Mesothelial cell of epicardium (in vitro differentiated cells): Measurements from ENCODE around the gene C6orf132. TPM values are rescaled to one million over a fixed set of nuclear protein-coding genes. Genes with fewer than 3 reads are reported as not detected.
A peak's percentile ranks its signal among the peaks of the same experiment; 100 is the strongest.
"Not testable (repeated sequence)": the region's sequence is repeated elsewhere in the genome, so short reads cannot be mapped to it uniquely, and the experiment has no call there.

Experiments
- DNase-seq, 2 experiments: peaks; one replicate each; pipeline ENCODE4 v3.0.0; 2021; ENCODE audit warnings: low spot score in 2 of 2; ENCODE audit not compliant: unreplicated experiment in 2 of 2
- H3K27ac Mint-ChIP-seq: 2 replicates; pipeline ENCODE4 v1.8.0; 2021; ENCODE audit warnings: mixed read lengths
- H3K27me3 Mint-ChIP-seq: 2 replicates; pipeline ENCODE4 v1.8.0; 2021; ENCODE audit warnings: low read depth, mixed read lengths
- H3K36me3 Mint-ChIP-seq: 2 replicates; pipeline ENCODE4 v1.8.0; 2021; ENCODE audit warnings: mixed read lengths
- H3K4me1 Mint-ChIP-seq: 2 replicates; pipeline ENCODE4 v1.8.0; 2021; ENCODE audit warnings: mixed read lengths
- H3K4me3 Mint-ChIP-seq: 2 replicates; pipeline ENCODE4 v1.8.0; 2021; ENCODE audit warnings: mild to moderate bottlenecking, moderate library complexity, mixed read lengths
- H3K9me3 Mint-ChIP-seq: 2 replicates; pipeline ENCODE4 v1.8.0; 2021; ENCODE audit warnings: mixed read lengths
- CTCF ChIP-seq: fragments of 200-600 bp; sonication (generic); IDR thresholded peaks from one replicate; pipeline ENCODE4 v1.5.0; 2021; ENCODE audit warnings: antibody characterized with exemption; ENCODE audit not compliant: unreplicated experiment
- total RNA-seq: library from RNA; stranded (reverse); gene quantifications from 3 replicates; pipeline ENCODE4 v1.2.1, GENCODE V29; 2021

The C6orf132 gene
- total RNA-seq, 1 donor from 2014 or later = 22.4 TPM

- no peak for DNase-seq
- TF ChIP-seq CTCF = no peak
- no peaks in the 10 kb centered on the region for H3K4me1 Mint-ChIP-seq
- no peaks in the 10 kb centered on the region for H3K36me3 Mint-ChIP-seq
- H3K27ac Mint-ChIP-seq = no peak overlapping the region
- peaks cover 3% of the 10 kb centered on the region for H3K27me3 Mint-ChIP-seq
- no peaks in the 10 kb centered on the region for H3K9me3 Mint-ChIP-seq
- no peak overlapping the region for H3K4me3 Mint-ChIP-seq
Observed at GRCh38 chr6:42175860-42176259, 33.4 kb upstream of the C6orf132 start.

- DNase-seq = no peak
- TF ChIP-seq CTCF = no peak
- Mint-ChIP-seq H3K4me1 (no peaks in the 10 kb centered on the region), H3K36me3 (no peaks in the 10 kb centered on the region), H3K9me3 (no peaks in the 10 kb centered on the region), H3K27ac (no peak within 1 kb of the TSS), H3K4me3 (no peak within 1 kb of the TSS), H3K27me3 (peaks cover 3% of the 10 kb centered on the region)
Observed at GRCh38 chr6:42173101-42173500, 30.7 kb upstream of the C6orf132 start, which contains the start of gene GUCA1A. GUCA1A (plus strand) TSS chr6:42173364; CDS start chr6:42173614, 250 bp downstream.

GRCh38 chr6:42171813-42172581, 29.6 kb upstream of the C6orf132 start:
- Mint-ChIP-seq H3K4me1 (no peaks in the 10 kb centered on the region), H3K27me3 (peaks cover 3% of the 10 kb centered on the region), H3K36me3 (no peaks in the 10 kb centered on the region), H3K4me3 (no peak overlapping the region), H3K9me3 (no peaks in the 10 kb centered on the region), H3K27ac (no peak overlapping the region)
- no peak for TF ChIP-seq CTCF
- no peak for DNase-seq

- not testable (repeated sequence) for DNase-seq, H3K36me3 Mint-ChIP-seq, H3K4me1 Mint-ChIP-seq
Observed at GRCh38 chr6:42169780-42170179, 27.4 kb upstream of the C6orf132 start.

GRCh38 chr6:42168650-42169049, 26.2 kb upstream of the C6orf132 start:
- H3K9me3 Mint-ChIP-seq = no peaks in the 10 kb centered on the region
- DNase-seq = no peak
- H3K27ac Mint-ChIP-seq = no peak overlapping the region
- no peaks in the 10 kb centered on the region for H3K27me3 Mint-ChIP-seq
- H3K36me3 Mint-ChIP-seq = no peaks in the 10 kb centered on the region
- H3K4me3 Mint-ChIP-seq = no peak overlapping the region
- peaks cover 8% of the 10 kb centered on the region for H3K4me1 Mint-ChIP-seq
- TF ChIP-seq CTCF = no peak

More at GRCh38 chr6:42169780-42170179, 27.4 kb upstream of the C6orf132 start:
- not testable (repeated sequence) for H3K9me3 Mint-ChIP-seq, H3K4me3 Mint-ChIP-seq, H3K27me3 Mint-ChIP-seq, H3K27ac Mint-ChIP-seq

- TF ChIP-seq CTCF = peak; percentile 90
- Mint-ChIP-seq H3K27me3 (peaks cover 1% of the 10 kb centered on the region), H3K27ac (peak overlapping the region; percentile 66), H3K4me3 (no peak overlapping the region), H3K4me1 (peaks cover 8% of the 10 kb centered on the region), H3K36me3 (no peaks in the 10 kb centered on the region), H3K9me3 (no peaks in the 10 kb centered on the region)
- DNase-seq = peak; percentile 69 to 93
Observed at GRCh38 chr6:42166444-42167141, 24.2 kb upstream of the C6orf132 start.
